Measurements from ENCODE around the gene PDE11A. TPM values are rescaled to one million over a fixed set of nuclear protein-coding genes. Genes with fewer than 3 reads are reported as not detected.

PDE11A gene
- total RNA-seq, 4 donors from 2014 or later = 0.12 TPM; not detected in 3

GRCh38 chr2:177705511-177706173 lies 366.9 kb downstream of the PDE11A start:
- Histone ChIP-seq H3K27me3 (peaks cover 0 to 16% (median 0%) of the 10 kb centered on the region in 4 donors), H3K9me3 (no peaks in the 10 kb centered on the region), H3K4me3 (no peak overlapping the region), H3K27ac (no peak overlapping the region), H3K4me1 (no peaks in the 10 kb centered on the region), H3K36me3 (no peaks in the 10 kb centered on the region)
- no peak for TF ChIP-seq CTCF (IDR thresholded peaks at IDR 0.05)
- no peak for DNase-seq
- WGBS, 2 donors = 73 to 75% methylated on average over 4 of the region's 4 CpGs
- intact Hi-C loops (cut with DNase I) = no loop called here

- WGBS, 2 donors = 97 to 100% methylated on average over 1 of the region's 1 CpG
- intact Hi-C loops (cut with DNase I) = no loop called here
- no peaks in the 10 kb centered on the region for H3K4me1 ChIP-seq
- H3K9me3 ChIP-seq = no peaks in the 10 kb centered on the region
- no peak overlapping the region for H3K27ac ChIP-seq
- no peak overlapping the region for H3K4me3 ChIP-seq
- no peak for TF ChIP-seq CTCF (IDR thresholded peaks at IDR 0.05)
- TF ChIP-seq POLR2A (IDR thresholded peaks at IDR 0.05) = no peak
- DNase-seq = no peak
- H3K36me3 ChIP-seq = no peaks in the 10 kb centered on the region
- H3K27me3 ChIP-seq = peaks cover 0 to 11% (median 0%) of the 10 kb centered on the region in 4 donors
These were observed 369.4 kb downstream of the PDE11A start for GRCh38 chr2:177703159-177703558.

GRCh38 chr2:177698281-177698680 lies 374.3 kb downstream of the PDE11A start:
- Histone ChIP-seq H3K27me3 (peaks cover 0 to 11% (median 0%) of the 10 kb centered on the region in 4 donors), H3K27ac (no peak overlapping the region), H3K4me3 (no peak overlapping the region), H3K4me1 (no peaks in the 10 kb centered on the region), H3K36me3 (no peaks in the 10 kb centered on the region), H3K9me3 (no peaks in the 10 kb centered on the region)
- DNase-seq = no peak
- 78 to 86% methylated on average over 3 of the region's 3 CpGs for WGBS, 2 donors
- intact Hi-C loops (cut with DNase I) = no loop called here
- no peak for TF ChIP-seq CTCF (IDR thresholded peaks at IDR 0.05)

- peaks cover 0 to 11% (median 0%) of the 10 kb centered on the region in 4 donors for H3K27me3 ChIP-seq
- H3K4me3 ChIP-seq = no peak overlapping the region
- intact Hi-C loops (cut with DNase I) = no loop called here
- no peak overlapping the region for H3K27ac ChIP-seq
- no peak for TF ChIP-seq POLR2A (IDR thresholded peaks at IDR 0.05)
- no peak for TF ChIP-seq CTCF (IDR thresholded peaks at IDR 0.05)
- no peak for DNase-seq
- peaks cover 0 to 12% (median 4%) of the 10 kb centered on the region in 3 donors for H3K4me1 ChIP-seq
- H3K36me3 ChIP-seq = no peaks in the 10 kb centered on the region
- no peaks in the 10 kb centered on the region for H3K9me3 ChIP-seq
These were observed 378.2 kb downstream of the PDE11A start for GRCh38 chr2:177694348-177694747.

- Histone ChIP-seq H3K9me3 (no peaks in the 10 kb centered on the region), H3K4me3 (no peak overlapping the region), H3K27ac (no peak overlapping the region), H3K36me3 (no peaks in the 10 kb centered on the region), H3K27me3 (peaks cover 0 to 11% (median 0%) of the 10 kb centered on the region in 4 donors), H3K4me1 (peaks cover 0 to 12% (median 4%) of the 10 kb centered on the region in 3 donors)
- DNase-seq = no peak
- intact Hi-C loops (cut with DNase I) = no loop called here
- no peak for TF ChIP-seq POLR2A (IDR thresholded peaks at IDR 0.05)
- 66 to 70% methylated on average over 7 of the region's 7 CpGs for WGBS, 2 donors
These were observed 378.8 kb downstream of the PDE11A start for GRCh38 chr2:177693658-177694339.

Data from esophagus squamous epithelium (tissue), 5 donors.